Right ventricle myocardium superior (tissue), 1 donor: Measurements from ENCODE around the gene TNFRSF6B. TPM values are rescaled to one million over a fixed set of nuclear protein-coding genes. Genes with fewer than 3 reads are reported as not detected.
A peak's percentile ranks its signal among the peaks of the same experiment; 100 is the strongest.

Experiments
- ATAC-seq: fragments of 200-7000 bp; cut with Tn5 transposase; one replicate; pipeline ENCODE4 v1.9.1; 2020; ENCODE audit warnings: mild to moderate bottlenecking; ENCODE audit not compliant: poor library complexity
- DNase-seq: peaks from one replicate; pipeline ENCODE4 v3.0.0-alpha.2; 2020
- intact Hi-C: fragments of 100-400 bp; cut with DNase I; formaldehyde crosslinking; loops from one replicate; pipeline ENCODE4 v1.11.2; 2022
- total RNA-seq: library from RNA; stranded (reverse); fragmentation: NEBNext Ultra II Directional; extraction: Animal tissue kit (Norgen Biotek cat#: 25700); gene quantifications from one replicate; pipeline ENCODE4 v1.2.1, GENCODE V29; 2021
- donor health status: DM: no; HTN: yes; CAD: no; lungs with severe emphysema.

TNFRSF6B gene
- total RNA-seq, 1 donor from 2014 or later, result 0.32 TPM

DNA sequence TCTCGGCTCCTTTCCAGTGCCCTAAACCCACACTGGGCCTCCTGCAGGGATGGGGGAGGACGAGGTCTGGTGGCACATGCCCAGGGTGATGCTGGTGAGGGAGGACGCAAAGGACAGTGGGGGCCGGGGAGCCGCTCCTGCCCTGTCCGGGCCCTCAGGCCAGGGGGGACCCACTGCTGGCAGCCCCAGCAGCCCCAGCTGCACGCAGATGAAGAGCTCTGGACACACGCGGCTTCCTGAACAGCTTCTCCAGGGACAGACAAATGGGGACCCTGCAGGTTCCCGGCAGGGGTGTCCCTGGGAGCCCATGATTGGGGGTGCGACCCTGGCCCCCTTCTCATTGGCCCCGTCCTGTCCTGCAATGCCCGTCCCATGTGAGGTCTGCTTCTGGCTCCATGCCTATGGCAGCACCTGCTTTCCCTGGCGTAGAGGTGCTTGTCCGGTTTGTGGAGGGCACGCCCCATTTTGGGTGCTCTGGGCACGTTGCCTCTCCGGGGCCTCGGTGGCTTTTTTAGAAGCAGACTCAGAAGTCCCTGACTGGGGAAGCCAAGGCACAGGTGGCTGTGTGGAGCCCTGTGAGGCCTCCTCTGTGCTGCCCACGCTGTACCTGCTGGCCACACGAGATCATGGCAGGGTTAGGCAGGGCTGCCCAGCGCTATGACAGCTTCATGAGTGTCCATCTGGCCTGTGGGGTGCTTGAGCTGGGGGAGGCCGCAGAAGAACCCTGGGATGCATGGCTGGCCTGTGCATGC, 15.4 kb upstream of the TNFRSF6B start:
- intact Hi-C loops, result no loop called here
- no peak for ATAC-seq

DNA sequence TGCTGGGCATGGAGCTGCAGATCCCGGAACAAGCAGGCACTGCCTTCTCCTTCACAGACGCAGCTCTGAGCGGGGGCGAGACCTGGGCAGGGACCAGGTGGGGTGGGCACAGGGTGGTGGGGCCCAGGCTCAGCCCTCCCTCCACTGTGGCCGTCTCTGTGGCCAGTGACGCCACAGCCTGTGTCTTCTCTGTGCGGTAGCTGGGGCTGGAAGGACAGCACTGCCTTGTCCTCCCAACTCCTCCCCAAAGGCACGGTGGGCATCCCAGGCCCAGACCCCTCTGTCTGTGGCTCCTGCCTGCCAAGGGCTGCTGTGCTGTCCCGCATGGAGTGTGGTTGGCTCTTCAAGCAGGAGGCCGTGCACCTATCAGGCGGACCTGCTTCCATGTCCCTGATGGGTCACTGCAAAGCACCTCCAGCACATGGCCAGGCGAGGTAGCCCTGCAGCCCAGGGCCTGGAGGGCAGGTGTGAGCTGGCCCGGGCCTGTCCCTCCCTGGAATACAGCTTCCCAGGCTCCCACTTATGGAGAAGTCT, 14.8 kb upstream of the TNFRSF6B start:
- intact Hi-C loops, result no loop called here
- ATAC-seq, result no peak
- DNase-seq, result no peak

More for the DNA sequence above, 15.4 kb upstream of the TNFRSF6B start:
- no peak for DNase-seq

GRCh38 chr20:63682384-63683139, 13.9 kb upstream of the TNFRSF6B start:
- peak; percentile 77 for DNase-seq
- intact Hi-C loops, result no loop called here

GRCh38 chr20:63685269-63686026, 11.0 kb upstream of the TNFRSF6B start:
- no peak for DNase-seq
- intact Hi-C loops, result no loop called here
- no peak for ATAC-seq

More at GRCh38 chr20:63682384-63683139, 13.9 kb upstream of the TNFRSF6B start:
- ATAC-seq, result peak; percentile 64

DNA sequence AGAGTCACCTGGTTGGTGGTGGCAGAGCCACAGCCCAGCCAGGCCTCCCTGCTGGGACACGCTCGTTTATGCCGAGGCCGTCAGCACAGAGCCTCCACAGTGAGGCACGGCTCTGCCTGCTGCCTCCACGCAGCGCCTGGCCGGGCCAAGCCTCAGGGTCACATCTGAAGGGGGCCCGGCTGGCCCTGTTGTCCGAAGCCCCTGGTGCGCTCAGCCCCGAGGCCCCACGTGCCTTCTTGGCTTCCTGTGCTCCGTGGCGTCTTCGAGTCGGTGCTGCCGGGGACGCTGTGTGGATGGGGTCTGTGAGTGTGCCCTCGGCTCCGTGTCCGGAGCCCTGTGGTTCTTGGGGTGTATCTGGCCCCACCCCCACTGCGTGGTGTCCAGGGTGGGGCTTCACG, 10.4 kb upstream of the TNFRSF6B start:
- ATAC-seq (no peak), DNase-seq (no peak)
- intact Hi-C loops, result no loop called here

GRCh38 chr20:63686492-63687321, 9.7 kb upstream of the TNFRSF6B start:
- intact Hi-C loops, result no loop called here
- ATAC-seq (peak; percentile 52), DNase-seq (peak; percentile 89)

DNA sequence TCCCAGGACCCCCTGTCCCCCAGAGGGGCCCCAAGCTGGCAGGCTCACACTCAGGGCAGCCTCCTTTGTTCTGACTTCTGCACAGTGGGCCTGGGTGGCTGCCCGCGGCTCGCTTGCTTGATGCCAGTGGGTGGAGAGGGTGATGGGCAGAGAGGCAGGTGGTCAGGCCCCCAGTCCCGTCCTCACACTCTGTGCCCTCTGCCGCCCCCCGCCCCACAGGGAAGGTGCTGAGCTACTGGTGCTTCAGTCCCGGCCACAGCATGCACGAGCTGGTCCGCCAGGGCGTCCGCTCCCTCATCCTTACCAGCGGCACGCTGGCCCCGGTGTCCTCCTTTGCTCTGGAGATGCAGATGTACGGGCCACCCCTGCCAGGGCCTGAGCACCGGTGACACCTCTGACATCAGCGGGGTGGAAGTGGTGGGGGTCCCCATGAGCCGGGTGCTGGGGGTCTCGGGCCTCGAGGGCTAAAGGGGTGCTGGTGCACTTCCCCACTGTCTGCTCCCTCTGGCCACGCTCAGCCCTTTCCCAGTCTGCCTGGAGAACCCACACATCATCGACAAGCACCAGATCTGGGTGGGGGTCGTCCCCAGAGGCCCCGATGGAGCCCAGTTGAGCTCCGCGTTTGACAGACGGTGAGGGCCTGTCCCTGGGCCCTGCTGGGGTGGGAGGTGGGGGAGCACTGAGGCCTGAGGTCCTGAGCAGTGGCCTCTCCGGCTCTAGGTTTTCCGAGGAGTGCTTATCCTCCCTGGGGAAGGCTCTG, 8.9 kb upstream of the TNFRSF6B start:
- no peak for DNase-seq
- intact Hi-C loops, result no loop called here
- no peak for ATAC-seq

- ATAC-seq (no peak), DNase-seq (no peak)
- intact Hi-C loops, result no loop called here
These were observed 8.0 kb upstream of the TNFRSF6B start for GRCh38 chr20:63688228-63689045.

- DNase-seq (no peak), ATAC-seq (no peak)
- intact Hi-C loops, result no loop called here
These were observed 7.1 kb upstream of the TNFRSF6B start for GRCh38 chr20:63689046-63690002.

DNA sequence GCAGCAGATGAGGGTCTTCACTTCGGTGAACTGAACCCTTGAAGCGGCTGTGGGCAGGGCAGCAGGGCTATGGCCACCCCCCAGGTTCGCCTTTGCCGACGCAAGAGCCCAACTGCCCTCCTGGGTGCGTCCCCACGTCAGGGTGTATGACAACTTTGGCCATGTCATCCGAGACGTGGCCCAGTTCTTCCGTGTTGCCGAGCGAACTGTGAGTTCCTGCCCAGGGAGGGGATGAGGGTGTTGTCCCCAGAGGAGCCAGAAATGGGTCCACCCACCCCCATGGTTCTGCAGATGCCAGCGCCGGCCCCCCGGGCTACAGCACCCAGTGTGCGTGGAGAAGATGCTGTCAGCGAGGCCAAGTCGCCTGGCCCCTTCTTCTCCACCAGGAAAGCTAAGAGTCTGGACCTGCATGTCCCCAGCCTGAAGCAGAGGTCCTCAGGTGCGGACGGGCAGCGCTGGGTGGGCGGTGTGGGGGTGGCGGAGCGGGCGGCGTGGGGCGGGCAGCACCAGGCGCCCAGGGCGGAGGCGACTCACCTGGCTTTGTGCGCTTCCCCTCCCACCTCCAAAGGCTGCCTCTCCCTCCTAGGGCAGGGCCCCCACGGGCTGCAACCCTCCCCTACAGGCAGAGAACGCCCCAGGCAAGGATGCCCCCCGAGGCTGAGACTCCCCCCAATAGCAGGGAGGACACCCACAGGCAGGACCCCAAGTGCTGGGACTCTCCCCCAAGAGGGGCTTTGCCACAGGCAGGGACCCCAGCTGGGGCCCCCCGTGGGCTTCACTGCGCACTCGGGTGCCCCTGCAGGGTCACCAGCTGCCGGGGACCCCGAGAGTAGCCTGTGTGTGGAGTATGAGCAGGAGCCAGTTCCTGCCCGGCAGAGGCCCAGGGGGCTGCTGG, 6.2 kb upstream of the TNFRSF6B start:
- intact Hi-C loops, result no loop called here
- ATAC-seq, result no peak

GRCh38 chr20:63690898-63691710, 5.3 kb upstream of the TNFRSF6B start:
- ATAC-seq (no peak), DNase-seq (peak; percentile 40)
- intact Hi-C loops, result no loop called here

More for the DNA sequence above, 6.2 kb upstream of the TNFRSF6B start:
- no peak for DNase-seq

DNA sequence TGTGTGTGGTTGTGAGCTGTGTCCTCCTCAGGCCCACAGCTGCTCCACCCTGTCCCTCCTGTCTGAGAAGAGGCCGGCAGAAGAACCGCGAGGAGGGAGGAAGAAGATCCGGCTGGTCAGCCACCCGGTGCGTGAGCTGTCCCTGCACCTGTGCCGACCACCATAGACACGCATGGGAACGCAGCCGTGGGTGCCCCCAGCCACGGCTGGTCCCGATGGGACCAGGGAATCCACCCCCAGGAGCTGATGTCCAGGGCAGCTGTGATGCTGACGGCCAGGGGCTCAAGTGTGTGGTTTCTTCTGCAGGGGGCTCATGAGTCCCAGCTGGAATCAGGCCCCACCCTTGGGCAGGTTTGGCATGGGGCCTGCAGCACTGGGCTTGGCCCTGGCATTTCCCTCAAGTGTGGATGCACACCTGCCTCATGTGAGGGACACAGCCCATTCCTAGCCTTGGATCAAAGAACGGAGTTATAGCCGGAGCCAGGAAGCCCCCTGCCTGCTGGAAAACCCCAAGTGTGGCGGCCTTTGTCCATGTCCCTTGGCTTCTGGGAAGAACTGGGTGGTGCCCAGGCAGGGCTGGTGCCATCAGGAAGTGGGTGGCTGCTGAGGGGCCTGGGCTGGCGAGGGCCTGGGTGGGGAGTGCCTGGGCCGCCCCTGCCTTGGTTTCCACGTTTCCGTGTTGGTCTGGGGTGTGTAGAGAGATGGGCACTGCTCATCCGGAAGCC, 4.6 kb upstream of the TNFRSF6B start:
- ATAC-seq (no peak), DNase-seq (peak; percentile 32)
- intact Hi-C loops, result no loop called here

DNA sequence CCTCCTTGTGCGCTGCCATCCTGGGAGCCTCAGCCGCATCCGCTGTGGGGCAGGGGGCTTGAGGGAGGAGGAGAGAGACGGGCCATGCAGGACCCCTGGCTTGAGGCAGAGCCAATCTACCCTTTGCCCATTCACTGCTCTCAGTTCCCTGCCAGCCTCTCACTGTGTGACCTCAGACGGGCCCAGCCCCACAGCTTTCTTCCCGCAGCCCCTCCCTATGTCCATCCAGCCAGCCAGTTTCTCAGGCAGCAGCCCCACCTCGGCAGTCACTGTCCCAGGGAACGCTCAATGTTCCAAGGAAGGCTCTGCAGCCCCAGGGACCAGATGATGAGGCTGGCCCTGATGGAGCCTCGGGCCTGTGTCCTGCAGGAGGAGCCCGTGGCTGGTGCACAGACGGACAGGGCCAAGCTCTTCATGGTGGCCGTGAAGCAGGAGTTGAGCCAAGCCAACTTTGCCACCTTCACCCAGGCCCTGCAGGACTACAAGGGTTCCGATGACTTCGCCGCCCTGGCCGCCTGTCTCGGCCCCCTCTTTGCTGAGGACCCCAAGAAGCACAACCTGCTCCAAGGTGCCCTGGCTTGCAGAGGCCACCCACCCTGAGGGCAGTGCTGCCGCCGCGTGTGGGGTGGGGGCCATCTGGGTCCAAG, 3.9 kb upstream of the TNFRSF6B start:
- intact Hi-C loops, result no loop called here
- ATAC-seq (no peak), DNase-seq (peak; percentile 46)
